ENCODE data around the gene CBL.
A peak's percentile ranks its signal among the peaks of the same experiment; 100 is the strongest.

The CBL gene

GRCh38 chr11:119160151-119160550, 46.0 kb upstream of the CBL start:
- no peak for TF ChIP-seq CEBPB (IDR thresholded peaks at IDR 0.05)
- no peak for TF ChIP-seq FOXM1 (IDR thresholded peaks at IDR 0.05; ENCODE audit: borderline replicate concordance, low read depth)
- TF ChIP-seq YY1 (IDR thresholded peaks at IDR 0.05; ENCODE audit: low read depth): no peak
- TF ChIP-seq MAX (IDR thresholded peaks at IDR 0.05): no peak
- TF ChIP-seq TAF1 (IDR thresholded peaks at IDR 0.05; ENCODE audit: low read depth): no peak
- no peak for TF ChIP-seq TEAD4 (IDR thresholded peaks at IDR 0.05)
- no peak for TF ChIP-seq ZBTB7A (IDR thresholded peaks at IDR 0.05; ENCODE audit: low read depth)
- TF ChIP-seq REST (IDR thresholded peaks at IDR 0.05; ENCODE audit: low read depth): no peak
- TF ChIP-seq USF1 (IDR thresholded peaks at IDR 0.05): no peak
- TF ChIP-seq EGR1 (IDR thresholded peaks at IDR 0.05): no peak
- no peak for TF ChIP-seq CREB1 (IDR thresholded peaks at IDR 0.05; ENCODE audit: low read depth)
- TF ChIP-seq RAD21 (IDR thresholded peaks at IDR 0.05; ENCODE audit: low read depth): no peak
- TF ChIP-seq EP300 (IDR thresholded peaks at IDR 0.05; ENCODE audit: borderline replicate concordance): no peak

GRCh38 chr11:119161871-119162270, 44.3 kb upstream of the CBL start:
- no peak for TF ChIP-seq MAX (IDR thresholded peaks at IDR 0.05)
- TF ChIP-seq EP300 (IDR thresholded peaks at IDR 0.05; ENCODE audit: borderline replicate concordance): no peak
- no peak for TF ChIP-seq USF1 (IDR thresholded peaks at IDR 0.05)
- no peak for TF ChIP-seq NFIC (IDR thresholded peaks at IDR 0.05)
- no peak for TF ChIP-seq YY1 (IDR thresholded peaks at IDR 0.05; ENCODE audit: low read depth)
- no peak for TF ChIP-seq CEBPB (IDR thresholded peaks at IDR 0.05)
- no peak for TF ChIP-seq CREB1 (IDR thresholded peaks at IDR 0.05; ENCODE audit: low read depth)

GRCh38 chr11:119166368-119167076, 39.6 kb upstream of the CBL start:
- TF ChIP-seq CREB1 (IDR thresholded peaks at IDR 0.05; ENCODE audit: low read depth): no peak
- TF ChIP-seq ZBTB7A (IDR thresholded peaks at IDR 0.05; ENCODE audit: low read depth): no peak
- 0 out of 2 replicates have a peak, but pooled peaks have one; percentile 26 for TF ChIP-seq EGR1 (IDR thresholded peaks at IDR 0.05)
- no peak for TF ChIP-seq TAF1 (IDR thresholded peaks at IDR 0.05; ENCODE audit: low read depth)
- peak; percentile 88 for TF ChIP-seq EP300 (IDR thresholded peaks at IDR 0.05; ENCODE audit: borderline replicate concordance)
- TF ChIP-seq NFIC (IDR thresholded peaks at IDR 0.05): peak; percentile 94
- TF ChIP-seq CEBPB (IDR thresholded peaks at IDR 0.05): no peak
- TF ChIP-seq REST (IDR thresholded peaks at IDR 0.05; ENCODE audit: low read depth): no peak
- peak; percentile 82; the same call in 1 of the 2 replicates for TF ChIP-seq TCF12 (IDR thresholded peaks at IDR 0.05; ENCODE audit: low read depth)
- TF ChIP-seq TEAD4 (IDR thresholded peaks at IDR 0.05): peak; percentile 89; the same call in 1 of the 2 replicates
- 0 out of 2 replicates have a peak, but pooled peaks have one; percentile 39 for TF ChIP-seq YY1 (IDR thresholded peaks at IDR 0.05; ENCODE audit: low read depth)
- TF ChIP-seq MAX (IDR thresholded peaks at IDR 0.05): peak; percentile 45
- peak; percentile 26; the same call in 1 of the 2 replicates for TF ChIP-seq FOXM1 (IDR thresholded peaks at IDR 0.05; ENCODE audit: borderline replicate concordance, low read depth)
- 0 out of 2 replicates have a peak, but pooled peaks have one; percentile 4 for TF ChIP-seq RAD21 (IDR thresholded peaks at IDR 0.05; ENCODE audit: low read depth)

GRCh38 chr11:119167077-119167458, 39.1 kb upstream of the CBL start:
- TF ChIP-seq MAX (IDR thresholded peaks at IDR 0.05) (peak; percentile 45), TCF12 (IDR thresholded peaks at IDR 0.05; ENCODE audit: low read depth) (peak; percentile 47; the same call in 1 of the 2 replicates), TEAD4 (IDR thresholded peaks at IDR 0.05) (peak; percentile 85)

- TF ChIP-seq ZBTB7A (IDR thresholded peaks at IDR 0.05; ENCODE audit: low read depth) (no peak; the same call in 1 of the 2 replicates), RAD21 (IDR thresholded peaks at IDR 0.05; ENCODE audit: low read depth) (no peak), CREB1 (IDR thresholded peaks at IDR 0.05; ENCODE audit: low read depth) (no peak), TEAD4 (IDR thresholded peaks at IDR 0.05) (no peak), TCF12 (IDR thresholded peaks at IDR 0.05; ENCODE audit: low read depth) (no peak), REST (IDR thresholded peaks at IDR 0.05; ENCODE audit: low read depth) (no peak), FOXM1 (IDR thresholded peaks at IDR 0.05; ENCODE audit: borderline replicate concordance, low read depth) (no peak)
Measured at GRCh38 chr11:119167933-119168332, 38.2 kb upstream of the CBL start.

Measured in Ishikawa (cell line).